ENCODE results near the gene PPP2R5E.
A peak's percentile ranks its signal among the peaks of the same experiment; 100 is the strongest.
"Not testable (repeated sequence)": the region's sequence is repeated elsewhere in the genome, so short reads cannot be mapped to it uniquely, and the experiment has no call there.

The PPP2R5E gene

DNA sequence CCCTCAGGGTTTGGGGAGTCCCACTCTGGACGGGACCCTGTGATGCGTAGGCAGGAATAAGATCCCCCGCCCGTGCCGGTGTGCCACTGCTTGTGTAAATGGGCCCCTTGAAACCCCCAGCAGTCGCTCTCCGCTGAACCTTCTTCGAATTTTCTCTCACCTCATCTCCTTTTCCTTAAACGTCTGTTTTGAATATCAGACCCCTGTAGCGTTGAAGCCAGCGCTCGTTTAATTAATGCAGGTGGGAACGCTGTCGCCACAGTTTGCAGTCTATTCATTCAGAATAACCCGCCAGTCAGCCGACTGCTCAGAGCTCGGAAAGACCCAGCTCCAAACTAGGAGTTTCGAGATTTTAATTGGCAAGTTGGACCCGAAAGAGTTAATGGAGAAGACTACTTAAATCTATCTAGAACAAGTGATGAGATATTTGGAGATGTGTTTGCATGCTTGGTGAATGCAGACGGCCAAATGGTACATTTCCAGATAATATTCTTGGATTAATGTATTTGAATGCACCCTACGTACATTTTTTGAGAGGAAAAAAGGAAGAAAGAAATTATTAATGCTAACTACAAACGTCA lies 739 bp upstream of the PPP2R5E start:
- TF ChIP-seq GATA1 (IDR thresholded peaks at IDR 0.05; ENCODE audit: low read depth, low read length): no peak
- peak; percentile 58 for TF ChIP-seq POLR2A (IDR thresholded peaks at IDR 0.05; ENCODE audit: low read length)
- DNase-seq: peak in 1 of 2 experiments; percentile 44

DNA sequence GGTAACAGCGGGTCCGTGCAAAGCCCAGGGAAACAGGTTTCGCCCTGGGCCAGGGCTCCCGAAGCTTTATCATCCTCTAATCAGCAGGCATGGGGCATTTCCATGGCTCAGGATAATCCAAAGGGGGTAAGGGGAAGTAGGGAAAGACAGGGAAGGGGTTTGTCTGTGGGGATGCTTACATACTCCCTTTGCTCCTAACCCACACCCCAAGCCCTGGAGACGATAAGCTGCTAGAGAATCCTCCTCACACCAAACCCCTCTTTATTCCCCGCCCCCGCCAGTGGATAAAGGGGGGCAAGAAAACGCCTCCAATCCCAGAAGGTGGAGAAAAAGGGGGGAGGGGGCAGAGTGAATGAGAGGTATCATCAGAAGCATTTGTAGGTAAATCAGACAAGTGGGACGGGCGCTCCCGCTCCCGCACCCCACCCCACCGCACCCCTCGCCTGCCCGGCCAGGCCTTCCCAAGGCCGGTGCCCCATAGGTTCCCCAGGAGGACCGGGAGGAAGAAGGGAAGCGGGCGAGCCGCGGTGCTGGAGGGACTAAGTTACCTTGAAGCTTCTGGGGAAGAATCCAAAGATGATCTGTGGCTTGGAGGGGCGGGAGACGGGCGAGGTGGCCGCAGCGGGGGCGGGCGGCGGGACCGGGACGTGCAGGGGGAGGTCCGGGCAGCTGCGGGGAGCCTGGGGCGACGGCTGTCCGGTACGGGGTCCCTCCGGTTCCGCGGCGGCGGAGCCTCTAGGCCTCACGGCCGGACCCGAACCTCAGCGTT lies 762 bp downstream of the PPP2R5E start:
- DNase-seq: peak; percentile 60 to 70
- TF ChIP-seq POLR2A (IDR thresholded peaks at IDR 0.05; ENCODE audit: low read length) (no peak), GATA1 (IDR thresholded peaks at IDR 0.05; ENCODE audit: low read depth, low read length) (no peak)

DNA sequence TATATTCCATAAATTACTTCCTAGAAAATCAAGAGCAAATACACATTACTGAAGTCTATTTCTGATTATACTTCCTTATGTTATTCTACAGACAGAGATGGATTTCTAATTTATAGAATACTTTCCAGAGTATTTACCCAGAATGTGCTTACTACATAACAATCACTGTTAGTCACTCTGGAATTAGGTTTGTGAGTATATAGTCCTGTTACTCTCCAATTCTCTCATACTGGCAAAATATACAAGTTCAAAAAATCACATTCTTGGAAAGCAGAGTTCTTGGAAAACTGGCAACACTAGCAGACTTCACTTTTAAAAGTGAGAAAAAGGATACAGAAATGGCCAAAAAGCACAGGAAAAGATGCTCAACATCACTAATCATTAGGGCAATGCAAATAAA lies 7.3 kb downstream of the PPP2R5E start:
- TF ChIP-seq GATA1 (IDR thresholded peaks at IDR 0.05; ENCODE audit: low read depth, low read length) (no peak), POLR2A (IDR thresholded peaks at IDR 0.05; ENCODE audit: low read length) (no peak)
- no peak for DNase-seq

DNA sequence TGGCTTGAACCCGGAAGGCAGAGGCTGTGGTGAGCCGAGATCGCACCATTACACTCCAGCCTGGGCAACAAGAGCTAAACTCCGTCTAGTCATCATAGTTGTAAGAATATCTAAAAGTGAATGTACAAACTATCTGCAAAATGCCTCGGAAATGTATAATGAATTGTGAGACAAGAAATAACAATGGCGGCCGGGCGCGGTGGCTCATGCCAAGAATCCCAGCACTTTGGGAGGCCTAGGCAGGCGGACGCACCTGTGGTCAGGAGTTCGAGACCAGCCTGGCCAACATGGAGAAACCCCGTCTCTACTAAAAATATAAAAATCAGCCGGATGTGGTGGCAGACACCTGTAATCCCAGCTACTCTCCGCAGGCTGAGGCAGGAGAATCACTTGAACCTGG lies 9.7 kb downstream of the PPP2R5E start:
- TF ChIP-seq GATA1 (IDR thresholded peaks at IDR 0.05; ENCODE audit: low read depth, low read length) (no peak), POLR2A (IDR thresholded peaks at IDR 0.05; ENCODE audit: low read length) (no peak)
- DNase-seq: no peak

DNA sequence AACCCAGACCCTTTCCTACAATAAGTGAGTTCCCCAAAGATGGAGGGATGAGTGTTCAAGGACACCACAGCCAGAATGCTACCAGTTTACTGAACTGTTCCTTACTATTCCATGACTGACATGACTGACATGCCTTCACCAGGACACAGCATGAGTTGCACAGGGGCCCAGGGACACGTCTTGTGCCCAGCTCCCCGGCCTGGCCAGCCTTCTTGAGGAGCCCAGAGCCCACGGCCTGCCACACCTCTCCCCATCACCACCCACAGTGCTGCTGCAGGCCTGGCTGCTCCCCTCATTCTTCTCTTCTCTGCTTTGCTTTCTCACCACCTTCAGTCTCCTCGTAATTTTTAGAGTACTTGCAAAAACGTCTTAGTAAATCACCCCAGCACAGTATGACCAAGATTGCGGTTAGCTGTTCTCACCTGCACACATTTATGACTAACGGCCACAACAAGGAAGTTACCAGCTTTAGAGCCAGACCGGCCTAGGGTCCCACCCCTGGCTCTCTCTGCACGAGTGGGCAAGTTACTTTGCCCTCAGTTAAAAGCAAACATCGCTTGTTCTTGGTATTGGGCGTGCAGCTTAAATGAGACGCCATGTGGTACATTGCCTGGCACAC lies 18.5 kb downstream of the PPP2R5E start:
- no peak for DNase-seq
- TF ChIP-seq GATA1 (IDR thresholded peaks at IDR 0.05; ENCODE audit: low read depth, low read length) (no peak), POLR2A (IDR thresholded peaks at IDR 0.05; ENCODE audit: low read length) (no peak)

DNA sequence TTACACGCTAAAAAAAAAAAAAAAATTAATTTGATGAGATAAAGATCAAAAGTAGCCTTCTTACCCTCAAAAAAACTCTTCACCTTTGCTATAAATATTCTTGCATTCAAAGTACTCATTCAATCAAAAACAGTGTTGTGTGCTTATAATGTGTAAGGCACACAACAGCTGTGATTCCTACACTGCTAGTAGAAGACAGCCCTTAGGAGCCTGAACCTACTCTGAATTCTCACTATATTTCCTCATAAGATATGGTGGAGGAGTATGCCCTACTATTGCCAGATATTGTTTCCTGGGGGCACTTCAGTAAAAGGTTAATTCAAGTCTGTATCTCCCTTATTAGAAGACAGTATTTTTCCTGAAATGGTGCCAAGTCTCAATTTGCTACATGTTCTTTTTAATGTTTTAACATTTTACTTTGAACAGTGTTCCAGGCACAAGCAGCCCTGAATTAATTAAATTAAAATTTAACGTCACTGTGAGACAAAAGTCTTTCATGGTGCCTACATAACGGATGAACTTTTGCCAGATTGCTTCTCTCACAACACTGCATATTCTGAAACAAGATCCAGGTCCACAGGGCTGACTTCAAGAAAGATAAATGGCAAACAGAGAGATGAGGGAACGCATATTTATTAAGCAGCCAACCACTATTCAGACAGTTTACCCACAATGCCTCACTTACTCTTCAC lies 19.3 kb downstream of the PPP2R5E start:
- DNase-seq: no peak
- TF ChIP-seq GATA1 (IDR thresholded peaks at IDR 0.05; ENCODE audit: low read depth, low read length): no peak
- no peak for TF ChIP-seq POLR2A (IDR thresholded peaks at IDR 0.05; ENCODE audit: low read length)

DNA sequence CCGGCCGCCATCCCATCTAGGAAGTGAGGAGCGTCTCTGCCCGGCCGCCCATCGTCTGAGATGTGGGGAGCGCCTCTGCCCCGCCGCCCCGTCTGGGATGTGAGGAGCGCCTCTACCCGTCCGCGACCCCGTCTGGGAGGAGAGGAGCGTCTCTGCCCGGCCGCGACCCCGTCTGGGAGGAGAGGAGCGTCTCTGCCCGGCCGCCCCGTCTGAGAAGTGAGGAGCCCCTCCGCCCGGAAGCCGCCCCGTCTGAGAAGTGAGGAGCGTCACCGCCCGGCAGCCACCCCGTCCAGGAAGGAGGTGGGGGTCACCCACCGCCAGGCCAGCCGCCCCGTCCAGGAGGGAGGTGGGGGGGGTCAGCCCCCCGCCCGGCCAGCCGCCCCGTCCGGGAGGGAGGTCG lies 20.7 kb downstream of the PPP2R5E start:
- DNase-seq: not testable (repeated sequence)

DNA sequence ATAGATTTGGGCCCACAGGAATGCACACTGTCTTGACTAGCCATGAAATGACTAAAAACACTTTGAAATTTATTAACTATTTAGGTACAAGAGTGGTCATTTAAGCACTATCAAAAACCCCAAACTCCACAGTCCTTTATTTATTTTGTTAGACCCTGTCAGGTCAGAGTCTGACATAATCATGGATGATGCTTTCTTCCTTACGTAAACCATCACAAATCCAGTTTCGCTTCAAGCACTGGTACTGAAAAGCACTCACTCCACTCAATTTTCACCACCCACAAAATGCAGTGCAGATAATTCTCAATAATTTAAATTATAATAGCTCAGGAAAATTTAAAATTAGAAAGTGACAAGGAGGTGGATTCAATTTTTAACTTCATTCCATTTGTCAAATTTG lies 25.8 kb downstream of the PPP2R5E start:
- DNase-seq: no peak
- TF ChIP-seq GATA1 (IDR thresholded peaks at IDR 0.05; ENCODE audit: low read depth, low read length) (no peak), POLR2A (IDR thresholded peaks at IDR 0.05; ENCODE audit: low read length) (no peak)

DNA sequence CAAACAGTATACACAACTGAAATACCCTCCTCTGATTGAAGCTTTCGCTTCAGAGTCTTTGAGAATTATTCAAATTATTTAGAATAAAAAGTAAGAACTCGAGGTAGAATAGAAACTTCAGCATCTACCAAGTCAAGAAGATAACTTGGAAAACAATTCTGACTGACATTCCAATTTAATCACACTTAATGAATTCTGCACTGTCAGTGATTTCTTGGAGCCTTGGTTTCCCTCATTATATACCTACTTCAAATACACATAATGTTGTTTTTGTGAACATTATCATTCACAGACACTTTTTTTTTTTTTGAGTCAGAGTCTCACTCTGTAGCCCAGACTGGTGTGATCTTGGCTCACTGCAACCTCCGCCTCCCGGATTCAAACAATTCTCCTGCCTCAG lies 27.9 kb downstream of the PPP2R5E start:
- DNase-seq: no peak
- TF ChIP-seq POLR2A (IDR thresholded peaks at IDR 0.05; ENCODE audit: low read length) (no peak), GATA1 (IDR thresholded peaks at IDR 0.05; ENCODE audit: low read depth, low read length) (no peak)

DNA sequence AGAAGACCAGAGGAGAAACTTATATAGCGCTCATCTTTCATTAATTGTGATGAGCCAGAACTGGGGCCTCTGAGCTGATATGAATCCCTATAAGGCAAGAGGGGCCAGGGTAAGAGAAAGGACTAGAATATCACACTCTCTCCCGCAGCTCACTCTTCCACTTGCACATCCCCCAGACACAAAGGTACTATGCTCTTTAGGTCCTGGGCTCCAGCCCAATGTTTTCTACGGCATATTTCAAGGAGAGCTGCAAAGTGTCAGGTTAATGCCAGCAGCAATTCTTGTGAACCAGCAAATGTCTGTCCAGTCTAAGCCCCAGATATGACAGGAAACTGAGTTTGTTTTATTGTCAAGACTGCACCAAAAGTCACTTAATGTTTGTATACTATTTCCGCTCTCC lies 29.4 kb downstream of the PPP2R5E start:
- no peak for TF ChIP-seq GATA1 (IDR thresholded peaks at IDR 0.05; ENCODE audit: low read depth, low read length)
- no peak for TF ChIP-seq POLR2A (IDR thresholded peaks at IDR 0.05; ENCODE audit: low read length)
- no peak for DNase-seq

DNA sequence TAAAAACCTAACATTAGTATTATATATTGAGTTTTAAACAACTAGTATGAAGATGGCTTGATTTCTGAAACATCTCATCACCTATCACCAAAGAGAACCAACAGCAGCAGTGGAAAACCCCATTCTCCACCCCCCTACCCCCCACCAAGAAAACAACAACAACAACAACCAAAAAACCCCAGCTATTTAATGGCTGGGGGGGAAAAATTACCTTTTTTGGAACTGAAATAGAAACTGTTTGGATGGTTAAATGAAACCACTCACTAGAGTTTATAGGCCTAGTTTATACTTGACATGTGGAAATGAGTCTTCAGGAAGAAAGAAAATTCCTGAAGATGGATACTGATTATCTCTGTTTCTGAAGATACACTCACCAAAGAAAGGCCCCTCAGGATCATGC lies 30.3 kb downstream of the PPP2R5E start:
- TF ChIP-seq GATA1 (IDR thresholded peaks at IDR 0.05; ENCODE audit: low read depth, low read length): no peak
- no peak for TF ChIP-seq POLR2A (IDR thresholded peaks at IDR 0.05; ENCODE audit: low read length)
- no peak for DNase-seq

DNA sequence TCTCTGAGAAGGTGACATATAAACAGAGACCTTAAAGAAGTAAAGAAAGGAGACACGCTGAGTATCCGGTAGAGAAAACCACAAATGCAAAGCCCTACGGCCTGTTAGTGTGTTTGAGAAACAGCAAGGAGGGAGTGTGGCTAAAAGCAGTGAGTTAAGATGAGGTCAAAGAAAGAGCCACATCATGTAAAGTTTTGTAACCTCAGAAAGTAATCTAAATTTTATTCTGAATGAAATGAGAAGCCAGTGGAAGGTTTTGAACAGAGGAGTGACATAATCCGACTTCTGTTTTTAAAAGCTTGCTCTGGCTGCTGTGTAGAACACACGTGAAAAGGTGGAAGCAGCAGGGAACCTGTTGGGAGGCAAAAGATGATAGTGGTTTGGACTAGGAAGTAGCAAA lies 32.6 kb downstream of the PPP2R5E start:
- no peak for DNase-seq
- TF ChIP-seq POLR2A (IDR thresholded peaks at IDR 0.05; ENCODE audit: low read length) (no peak), GATA1 (IDR thresholded peaks at IDR 0.05; ENCODE audit: low read depth, low read length) (no peak)

DNA sequence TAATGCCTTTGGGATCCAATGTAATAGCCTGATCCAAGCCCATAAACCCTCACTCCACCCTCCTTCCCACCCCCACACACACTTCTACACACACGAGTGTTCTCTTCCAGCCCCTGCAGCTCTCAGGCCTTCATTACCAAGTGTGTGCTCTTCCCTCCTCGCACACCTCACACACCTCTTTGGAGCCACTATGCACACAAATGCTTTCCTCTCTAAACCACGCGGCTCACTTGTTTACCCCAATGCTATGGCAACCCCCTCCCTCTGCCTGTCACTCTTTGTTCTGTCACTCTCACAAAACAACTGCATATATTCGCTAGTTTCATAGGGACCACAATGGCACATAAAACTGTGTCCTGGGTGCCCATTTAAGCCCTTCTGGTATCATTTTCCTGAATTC lies 35.1 kb downstream of the PPP2R5E start:
- no peak for DNase-seq
- TF ChIP-seq POLR2A (IDR thresholded peaks at IDR 0.05; ENCODE audit: low read length) (no peak), GATA1 (IDR thresholded peaks at IDR 0.05; ENCODE audit: low read depth, low read length) (no peak)

DNA sequence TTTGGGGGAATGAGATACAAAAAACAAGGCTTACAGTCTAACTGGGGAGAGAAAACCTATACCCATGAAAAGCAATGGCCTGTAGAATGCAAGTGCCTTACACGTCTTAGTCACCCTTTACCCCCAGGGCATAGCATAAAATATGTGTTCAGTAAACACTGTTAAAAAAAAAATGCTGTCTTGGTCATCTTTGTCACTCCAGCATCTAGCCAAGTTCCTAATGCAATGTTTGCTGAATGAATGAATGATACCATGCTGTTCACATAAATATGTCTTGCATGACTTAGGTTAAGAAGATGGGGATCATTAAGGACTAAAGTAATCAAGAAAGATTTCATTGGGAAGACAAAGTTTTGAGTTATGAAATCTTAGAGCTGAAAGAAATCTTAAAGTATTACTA lies 38.5 kb downstream of the PPP2R5E start:
- DNase-seq: no peak
- no peak for TF ChIP-seq POLR2A (IDR thresholded peaks at IDR 0.05; ENCODE audit: low read length)
- no peak for TF ChIP-seq GATA1 (IDR thresholded peaks at IDR 0.05; ENCODE audit: low read depth, low read length)
